Gastrocnemius medialis (tissue), 4 donors: ENCODE measurements around the gene ELMO1.

ENCODE experiments used
- CTCF ChIP-seq, 5 experiments: fragments of 450-650 bp in 3 of 5; fragments of 200-600 bp in 2 of 5; sonication (generic) in 2 of 5; IDR thresholded peaks in 4 of 5; conservative IDR thresholded peaks in 1 of 5; 1 replicate in 4 of 5; 2 replicates in 1 of 5; pipeline ENCODE4 v1.5.1; 2016 to 2019; ENCODE audit warnings: antibody characterized with exemption in 5 of 5, mild to moderate bottlenecking in 3 of 5, moderate library complexity in 3 of 5
- POLR2A ChIP-seq, 2 donors: fragments of 450-650 bp; IDR thresholded peaks; one replicate each; pipeline ENCODE4 v1.6.1; 2017; ENCODE audit warnings: antibody characterized with exemption in 2 of 2, mild to moderate bottlenecking in 2 of 2, moderate library complexity in 2 of 2

GRCh38 chr7:37482505-37482904, 33.8 kb upstream of the ELMO1 start:
- TF ChIP-seq POLR2A (IDR thresholded peaks at IDR 0.05) (no peak), CTCF (IDR thresholded peaks at IDR 0.05 in 4 of 5, conservative IDR thresholded peaks at IDR 0.05 in 1 of 5) (no peak)
